Measurements from ENCODE around the gene ZFR.
"Not testable (repeated sequence)": the region's sequence is repeated elsewhere in the genome, so short reads cannot be mapped to it uniquely, and the experiment has no call there.

ZFR gene

DNA sequence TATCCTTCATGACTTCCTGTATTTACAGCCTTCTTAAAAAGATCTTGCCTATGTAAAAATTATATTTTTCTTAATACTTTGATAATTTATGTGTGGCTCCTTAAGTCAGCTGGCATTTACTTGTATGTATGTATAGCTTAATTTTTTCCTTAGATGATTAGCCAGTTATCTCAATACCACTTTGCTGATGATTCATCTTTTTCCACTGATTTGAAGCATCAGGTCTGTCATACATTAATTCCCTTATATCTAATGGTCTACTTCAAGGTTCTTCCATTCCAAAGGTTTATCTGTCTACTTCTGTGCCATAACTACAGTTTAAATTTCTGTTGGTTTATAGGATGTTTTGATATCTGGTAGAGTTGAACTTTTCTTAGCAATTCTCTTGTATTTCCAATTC, 86.9 kb downstream of the ZFR start:
- DNase-seq: no peak

DNA sequence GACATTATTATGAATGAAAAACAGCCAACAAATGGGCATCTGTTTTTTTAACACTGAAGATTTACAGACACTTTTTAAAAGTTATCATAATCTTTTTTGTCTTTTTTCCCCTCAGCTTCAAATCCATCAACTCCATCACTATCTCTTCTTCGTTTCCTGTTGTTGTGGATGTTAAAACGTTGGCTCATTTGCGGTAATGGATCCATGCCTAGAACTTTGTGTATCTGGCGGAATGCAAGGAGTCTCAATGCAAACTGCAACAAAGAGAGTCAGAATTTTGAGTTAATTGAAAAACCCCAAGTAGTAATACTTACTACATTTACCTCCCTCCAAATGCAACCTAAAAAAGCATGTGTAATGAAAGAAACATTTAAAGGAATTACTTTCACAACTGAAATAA, 88.9 kb downstream of the ZFR start:
- no peak for DNase-seq

DNA sequence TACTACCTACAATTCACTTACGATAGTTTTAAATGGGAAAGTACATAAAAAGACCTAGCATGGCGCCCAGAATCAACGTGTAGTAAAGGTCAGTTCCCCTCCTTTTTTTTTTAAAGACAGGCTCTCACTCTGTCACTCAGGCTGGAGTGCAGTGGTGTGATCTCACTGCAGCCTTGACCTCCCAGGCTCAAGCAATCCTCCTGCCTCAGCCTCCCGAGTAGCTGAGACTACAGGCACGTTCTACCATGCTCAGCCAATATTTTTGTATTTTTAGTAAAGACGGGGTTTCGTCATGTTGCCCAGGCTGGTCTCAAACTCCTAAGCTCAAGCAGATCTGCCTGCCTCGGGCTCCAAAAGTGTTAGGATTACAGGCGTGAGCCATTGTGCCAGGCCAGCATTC, 91.1 kb downstream of the ZFR start:
- DNase-seq: no peak

DNA sequence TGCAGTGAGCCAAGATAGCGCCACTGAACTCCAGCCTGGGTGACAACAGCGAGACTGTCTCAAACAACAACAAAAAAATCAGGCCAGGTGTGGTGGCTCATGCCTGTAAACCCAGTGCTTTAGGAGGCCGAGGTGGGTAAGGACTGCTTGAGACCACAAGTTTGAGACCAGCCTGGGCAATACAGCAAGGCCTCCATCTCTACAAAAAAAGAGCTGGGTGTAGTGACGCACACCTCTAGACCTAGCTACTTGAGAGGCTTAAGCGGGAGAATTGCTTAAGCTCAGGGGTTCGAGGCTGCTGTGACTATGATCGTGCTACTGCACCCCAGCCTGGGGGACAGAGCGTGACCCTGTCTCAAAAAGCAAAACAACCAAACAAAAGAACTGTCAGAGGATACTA, 91.9 kb downstream of the ZFR start:
- DNase-seq: no peak

DNA sequence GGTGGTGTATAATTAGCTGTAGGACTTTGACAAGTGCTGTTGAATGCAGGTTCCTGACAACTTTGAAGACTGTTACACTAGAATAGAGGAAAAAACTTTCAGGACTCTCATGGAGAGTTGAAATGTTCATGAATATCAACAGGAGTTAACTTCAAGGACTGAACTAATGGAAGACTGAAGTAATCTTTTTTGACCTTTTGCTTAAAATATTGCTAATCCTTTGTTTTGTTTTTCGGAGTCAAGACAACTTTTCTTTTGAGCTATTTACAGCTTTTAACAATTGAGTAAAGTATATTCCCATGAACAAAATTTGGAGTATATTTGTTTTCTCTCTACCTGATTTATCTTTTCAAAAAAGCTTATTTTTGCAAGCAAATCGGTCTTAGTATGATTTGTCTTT, 97.7 kb downstream of the ZFR start:
- DNase-seq: no peak

DNA sequence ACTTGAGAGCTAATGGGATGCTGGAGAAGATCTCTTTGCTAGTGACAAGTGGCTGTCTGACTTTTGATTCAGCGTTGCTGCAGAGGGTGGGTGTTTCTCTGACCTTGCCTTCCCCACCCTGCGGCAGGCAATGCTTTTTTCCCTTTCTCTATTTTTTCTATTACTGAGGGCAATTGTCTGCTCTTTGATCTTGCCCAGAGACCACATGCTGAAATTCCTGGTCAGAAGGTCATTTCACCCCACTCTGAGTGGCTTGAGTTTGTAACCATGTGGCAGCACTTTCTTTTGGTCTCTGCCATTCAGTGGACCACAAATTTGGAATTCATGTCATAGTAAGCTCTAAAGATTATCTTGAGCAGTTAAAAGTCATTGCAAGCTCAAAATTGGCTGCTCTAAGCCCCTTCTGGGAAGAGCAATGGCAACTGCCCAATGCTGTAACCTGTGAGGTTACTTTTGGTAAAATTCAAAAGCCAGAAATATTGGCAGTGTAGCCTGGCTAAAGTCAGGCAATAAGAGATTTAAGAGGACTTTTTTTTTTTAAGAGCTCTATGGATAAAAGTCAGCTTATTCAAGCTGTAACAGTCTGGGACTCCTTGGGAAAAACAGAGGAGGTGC, 101.4 kb downstream of the ZFR start:
- no peak for DNase-seq

DNA sequence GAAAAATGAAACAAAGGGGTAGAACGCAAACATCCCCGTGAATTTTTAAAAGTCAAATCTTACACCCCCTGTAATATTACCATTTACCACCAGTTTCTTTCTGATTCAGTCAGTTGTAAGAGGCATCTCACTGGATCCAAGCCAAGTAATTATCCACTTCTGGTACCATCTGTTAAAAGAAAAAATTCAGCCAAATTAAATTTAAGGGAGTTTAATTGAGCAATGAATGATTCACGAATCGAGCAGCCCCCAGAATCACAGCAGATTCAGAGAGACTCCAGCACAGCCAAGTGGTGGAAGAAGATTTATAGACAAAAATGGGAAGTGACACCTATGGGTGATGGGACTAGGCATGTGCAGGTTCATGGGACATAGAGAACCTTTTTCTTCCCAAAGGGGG, 101.9 kb downstream of the ZFR start:
- DNase-seq: no peak

DNA sequence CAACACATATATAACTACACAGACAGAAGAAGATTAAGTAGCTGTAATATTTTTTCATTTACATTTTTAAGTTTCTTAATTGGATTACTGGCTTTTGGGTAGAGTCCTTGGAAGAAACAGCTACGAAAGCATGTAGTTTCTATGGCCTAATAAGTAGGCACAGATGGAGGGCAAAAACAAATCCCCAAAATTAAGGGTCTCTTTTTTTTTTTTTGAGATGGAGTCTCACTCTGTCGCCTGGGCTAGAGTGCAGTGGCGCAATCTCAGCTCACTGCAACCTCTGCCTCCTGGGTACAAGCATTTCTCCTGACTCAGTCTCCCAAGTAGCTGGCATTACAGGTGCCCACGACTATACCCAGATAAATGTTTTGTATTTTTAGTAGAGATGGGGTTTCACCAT, 104.7 kb downstream of the ZFR start:
- no peak for DNase-seq

DNA sequence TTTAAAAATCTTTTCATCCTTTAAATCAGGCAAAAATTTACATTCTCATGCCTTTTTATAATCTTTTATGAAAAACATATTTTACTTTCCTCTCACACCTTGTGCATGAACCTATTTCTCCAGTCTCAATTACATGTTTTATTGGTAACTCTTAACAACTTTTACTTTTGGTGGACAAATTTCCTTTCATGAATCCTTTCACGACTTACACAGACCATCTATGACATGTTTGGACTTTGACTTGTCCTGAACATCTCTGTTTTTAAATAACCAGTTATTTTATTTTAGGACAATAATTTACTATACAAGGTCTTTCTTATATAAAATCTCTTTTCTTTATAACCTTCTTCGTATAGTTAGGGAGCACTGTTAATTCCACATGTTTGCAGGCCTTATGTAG, 105.3 kb downstream of the ZFR start:
- DNase-seq: no peak

DNA sequence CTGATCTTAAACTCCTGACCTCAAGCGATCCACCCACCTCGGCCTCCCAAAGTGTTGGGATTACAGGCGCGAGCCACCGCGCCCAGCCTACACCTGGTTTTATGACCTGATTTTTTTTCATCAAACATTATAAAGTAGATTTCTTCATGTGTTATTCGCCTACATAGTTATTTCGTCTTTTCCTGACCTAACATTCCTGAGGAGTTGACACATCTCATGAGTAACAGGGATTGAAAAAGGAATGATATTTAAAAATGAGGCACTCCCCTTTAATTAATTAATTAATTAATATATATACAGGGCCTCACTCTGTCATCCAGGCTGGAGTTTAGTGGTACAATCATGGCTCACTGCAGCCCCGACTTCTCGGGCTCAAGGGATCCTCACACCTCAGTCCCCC, 111.6 kb downstream of the ZFR start:
- no peak for DNase-seq

DNA sequence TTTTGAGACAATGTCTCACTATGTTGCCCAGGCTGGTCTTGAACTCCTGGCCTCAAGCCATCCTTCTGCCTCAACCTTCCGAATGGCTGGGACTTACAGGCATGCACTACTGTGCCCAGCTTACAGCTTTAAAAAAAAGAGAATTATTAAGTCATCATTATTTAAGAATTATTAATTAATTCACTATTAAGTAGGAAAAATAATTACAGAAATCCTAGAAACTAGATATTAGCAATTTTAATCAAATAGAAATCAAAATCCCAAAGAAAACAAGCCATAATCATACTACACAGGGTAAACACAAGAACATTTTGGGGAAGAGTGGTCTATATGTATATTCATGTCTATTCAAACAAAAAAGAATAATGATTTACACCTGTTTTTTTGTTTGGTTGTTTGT, 112.2 kb downstream of the ZFR start:
- DNase-seq: no peak

DNA sequence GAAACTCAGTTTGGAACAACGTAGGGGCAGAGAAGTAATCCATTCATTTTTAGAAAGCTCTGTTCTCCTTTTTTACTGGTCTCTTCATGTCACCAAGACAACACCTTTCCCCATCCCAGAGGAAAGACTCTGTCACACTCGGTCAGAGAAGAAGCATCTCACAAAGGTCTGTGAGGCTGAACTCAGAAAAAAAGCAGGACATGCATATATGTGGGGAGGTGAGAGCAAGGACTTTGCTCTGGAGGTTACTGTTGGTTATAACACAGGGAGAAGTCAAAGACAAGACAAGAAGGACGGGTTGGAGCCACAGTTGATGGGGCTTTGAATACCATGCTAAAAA, 112.6 kb downstream of the ZFR start:
- no peak for DNase-seq

DNA sequence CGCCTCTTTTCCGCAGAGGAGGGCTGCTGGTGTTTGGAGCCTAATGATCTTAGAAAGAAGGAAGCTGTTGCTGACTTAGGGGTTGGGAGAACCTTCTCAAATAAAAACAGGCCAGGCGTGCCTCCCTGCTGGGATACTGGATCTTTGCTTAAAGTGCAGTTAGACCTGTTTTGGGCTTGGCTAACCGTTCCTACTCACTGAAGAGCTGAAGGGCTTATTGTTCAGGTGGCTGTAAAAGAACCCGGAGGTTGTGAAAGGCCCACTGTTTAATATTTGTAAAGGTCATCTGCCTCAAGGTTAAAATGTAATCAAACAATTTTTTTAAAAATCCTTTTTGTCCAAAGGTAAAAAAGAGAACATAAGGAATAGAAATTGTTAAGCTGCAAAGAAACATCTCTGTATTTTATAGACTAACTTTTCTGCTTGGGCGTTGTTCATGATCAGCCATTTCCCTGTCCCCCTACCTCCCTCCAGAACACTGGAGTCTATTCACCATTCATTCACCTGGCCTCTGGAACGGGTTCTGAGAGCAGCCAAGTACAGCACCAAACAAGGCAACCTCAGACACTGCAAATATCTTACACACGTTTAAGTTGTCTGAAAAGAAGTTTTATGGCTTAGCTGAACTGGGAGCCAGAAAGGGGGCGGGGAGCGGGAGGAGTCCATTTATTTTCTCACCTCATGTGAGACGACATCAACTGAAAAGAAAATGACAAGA, 113.2 kb downstream of the ZFR start:
- DNase-seq: no peak

DNA sequence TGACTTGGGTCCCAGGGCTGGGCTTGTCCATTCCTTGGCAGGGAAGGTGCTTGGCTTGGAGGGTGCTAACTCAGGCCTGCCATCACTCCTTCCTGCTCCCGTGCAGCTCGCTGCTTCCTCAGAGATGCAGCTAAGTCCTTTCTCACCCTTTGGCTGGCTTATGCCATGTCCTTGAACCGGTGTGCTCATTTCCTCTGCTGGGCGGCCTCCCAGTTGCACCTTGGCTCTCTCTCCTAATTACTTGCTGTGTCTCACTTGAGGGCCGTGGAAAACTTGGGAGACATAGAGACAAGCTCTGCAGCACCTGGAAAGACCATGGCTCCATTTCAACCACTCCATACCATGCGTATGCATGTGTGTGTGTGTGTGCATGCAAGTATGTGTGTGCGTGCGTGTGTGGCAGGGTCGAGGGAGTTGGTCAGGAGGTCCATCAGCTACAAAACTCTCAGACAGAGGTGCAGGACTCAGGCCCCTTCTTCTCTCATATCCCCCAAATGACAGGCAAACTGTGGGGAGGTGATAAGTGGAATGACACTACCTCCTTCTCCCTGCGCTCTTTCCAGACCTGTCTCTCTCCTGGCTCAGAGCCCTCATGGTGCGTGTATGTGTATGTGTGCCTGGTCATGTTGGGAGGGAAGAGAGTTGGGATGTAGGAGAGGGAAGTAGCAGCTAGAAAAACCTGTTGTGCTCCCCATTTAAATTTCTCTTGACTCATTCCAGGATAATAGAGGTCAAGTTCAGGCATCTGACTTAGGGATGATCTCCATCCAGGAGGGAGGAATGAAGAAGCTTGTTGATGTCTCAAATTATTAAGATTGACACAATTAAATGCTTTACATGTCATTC, 114.2 kb downstream of the ZFR start:
- DNase-seq: no peak

DNA sequence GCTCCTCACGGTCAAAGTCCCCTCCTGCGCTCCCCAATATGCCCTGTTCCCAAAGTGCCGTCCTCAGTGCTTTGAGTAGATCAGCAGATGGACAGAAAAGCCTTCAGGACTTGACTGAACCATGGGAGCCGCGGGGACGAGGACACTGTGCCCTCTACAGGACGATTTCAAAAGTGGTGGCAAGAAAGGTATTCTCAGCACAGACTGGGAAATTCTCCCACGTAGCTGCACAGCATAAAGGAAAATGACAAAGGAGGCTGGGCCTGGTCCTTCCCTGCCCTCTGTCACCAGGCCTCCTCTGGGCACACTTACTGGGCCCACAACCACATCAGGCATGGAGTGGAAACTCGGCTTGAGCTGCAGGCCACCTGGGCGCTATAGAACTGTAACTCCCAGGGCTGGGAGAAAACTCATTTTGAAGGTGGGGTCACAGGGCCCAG, 115.1 kb downstream of the ZFR start:
- DNase-seq: peak; percentile 29

DNA sequence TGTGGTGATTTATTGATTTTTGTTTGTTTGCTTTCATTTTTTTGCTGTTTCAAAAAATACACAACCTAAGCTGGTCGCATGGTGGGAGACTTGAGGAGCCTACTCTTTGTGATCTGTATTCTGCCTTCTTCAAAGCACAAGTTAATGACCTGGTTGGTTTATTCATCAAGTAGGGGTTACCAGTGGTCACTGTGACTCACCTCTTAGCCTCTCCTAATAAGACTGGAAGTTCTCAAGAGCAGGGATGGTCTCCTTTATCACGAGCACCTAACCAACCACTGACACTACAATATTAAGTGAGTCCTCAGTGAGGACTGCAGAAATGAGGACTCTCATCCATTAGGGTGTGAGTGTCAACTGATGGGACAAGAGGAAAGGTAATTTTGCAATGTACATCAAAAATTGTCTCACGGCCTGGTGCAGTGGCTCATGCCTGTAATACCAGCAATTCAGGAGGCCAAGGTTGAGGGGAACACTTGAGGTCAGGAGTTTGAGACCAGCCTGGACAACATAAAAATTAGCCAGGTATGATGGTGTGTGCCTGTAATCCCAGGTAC, 118.2 kb downstream of the ZFR start:
- no peak for DNase-seq

DNA sequence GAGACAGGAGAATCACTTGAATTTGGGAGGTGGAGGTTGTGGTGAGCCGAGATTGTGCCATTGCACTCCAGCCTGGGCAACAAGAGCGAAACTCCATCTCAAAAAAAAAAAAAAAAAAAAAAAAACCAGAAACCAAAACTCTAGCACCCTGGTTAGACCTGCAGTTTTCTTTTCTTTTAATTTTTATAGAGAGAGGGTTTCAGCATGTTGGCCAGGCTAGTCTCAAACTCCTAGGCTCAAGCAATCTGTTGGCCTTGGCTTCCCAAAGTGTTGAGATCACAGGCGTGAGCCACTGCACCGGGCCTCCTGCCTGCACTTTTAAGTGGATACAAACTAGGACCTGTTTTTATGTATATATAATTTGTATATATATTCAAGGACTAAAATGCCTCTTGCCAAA, 118.9 kb downstream of the ZFR start:
- DNase-seq: no peak

DNA sequence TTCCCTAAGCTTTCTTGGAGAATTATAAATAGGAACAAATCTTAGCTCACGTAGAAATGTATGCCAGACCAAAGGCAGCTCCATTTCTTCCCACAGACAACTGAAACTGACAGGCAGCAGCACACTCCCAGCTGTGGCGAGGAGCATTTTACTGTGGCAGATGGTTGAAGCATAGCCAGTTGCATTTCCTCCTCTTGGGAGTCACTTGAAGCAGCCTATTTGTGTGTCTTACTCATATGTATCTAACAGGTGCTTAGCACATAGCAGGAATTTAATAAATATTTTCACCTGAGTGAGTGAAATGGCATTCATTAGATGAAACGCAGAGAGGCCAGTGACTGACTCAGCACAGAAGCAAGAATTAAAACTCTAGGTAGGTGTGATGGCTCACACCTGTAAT, 119.5 kb downstream of the ZFR start:
- no peak for DNase-seq

DNA sequence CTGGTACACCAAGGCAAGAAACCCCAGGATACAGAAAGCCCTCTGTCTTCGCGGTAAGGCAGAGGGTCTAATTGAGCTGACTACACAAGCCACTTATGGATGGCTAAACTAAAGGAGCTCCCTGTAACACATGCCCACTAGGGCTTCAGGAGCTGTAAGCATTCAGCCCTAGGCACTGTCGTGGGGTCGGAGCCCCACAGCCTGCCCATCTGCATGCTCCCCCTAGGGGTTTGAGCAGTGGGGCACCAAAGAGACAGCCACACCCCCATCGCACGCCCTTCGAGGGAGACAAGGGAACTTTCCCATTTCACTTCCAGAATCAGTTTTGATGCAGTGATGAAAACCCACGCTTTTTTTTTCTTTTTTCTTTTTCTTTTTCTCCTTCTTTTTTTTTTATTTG, 120.8 kb downstream of the ZFR start:
- no peak for DNase-seq

DNA sequence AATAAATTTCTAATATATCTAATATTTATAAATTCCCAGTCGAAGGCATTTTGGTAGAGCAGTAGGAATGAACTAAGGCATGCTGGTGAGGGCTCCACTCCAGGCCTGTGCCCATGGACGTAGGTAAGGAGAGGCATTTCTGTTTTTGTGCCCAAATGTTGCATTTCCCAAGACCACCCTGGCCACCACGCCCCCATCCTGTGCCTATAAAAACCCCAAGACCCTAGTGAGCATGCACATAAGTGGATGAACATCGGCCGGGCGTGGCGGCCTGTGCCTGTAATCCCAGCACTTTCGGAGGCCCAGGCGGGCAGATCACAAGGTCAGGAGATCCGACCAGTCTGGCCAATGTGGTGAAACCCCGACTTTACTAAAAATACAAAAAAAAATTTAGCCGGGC, 121.7 kb downstream of the ZFR start:
- DNase-seq: no peak

DNA sequence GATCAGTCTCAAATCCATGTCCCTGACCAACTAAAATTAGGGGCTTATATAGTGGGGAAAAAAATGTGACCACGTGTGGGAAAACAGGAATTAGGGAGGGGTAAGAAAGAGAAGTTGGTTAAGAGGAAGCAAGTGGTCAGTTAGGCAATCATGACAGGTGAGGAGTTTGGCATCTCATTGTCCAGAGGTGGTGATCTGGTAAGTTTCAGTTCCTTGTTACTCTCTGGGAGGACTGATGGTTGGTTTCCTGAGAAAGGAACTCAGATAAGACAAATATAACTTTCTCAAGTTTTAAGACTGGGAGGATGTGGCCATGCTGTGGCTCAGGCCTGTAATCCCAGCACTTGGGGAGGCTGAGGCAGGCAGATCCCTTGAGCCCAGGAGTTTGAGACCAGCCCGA, 122.8 kb downstream of the ZFR start:
- not testable (repeated sequence) for DNase-seq

DNA sequence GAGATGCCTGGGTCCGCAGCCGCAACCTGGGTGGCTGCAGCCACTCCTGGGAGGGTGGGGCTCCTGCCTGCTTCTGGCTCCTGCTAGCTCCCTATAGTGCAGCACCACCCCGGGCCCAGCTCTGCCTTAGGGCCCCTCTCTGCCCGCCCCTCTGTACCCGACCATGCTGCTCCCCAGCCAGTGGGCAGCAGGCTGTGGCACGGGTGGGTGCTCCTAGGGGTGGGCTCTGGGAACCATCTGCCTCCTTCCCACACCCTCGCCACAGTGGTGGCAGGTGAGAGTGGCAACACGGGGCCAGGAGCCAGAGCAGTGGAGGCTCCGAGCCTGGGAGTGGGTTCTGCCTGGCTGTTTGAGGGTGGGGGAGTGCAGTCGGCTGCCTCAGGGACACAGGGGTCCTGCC, 124.0 kb downstream of the ZFR start:
- no peak for DNase-seq

DNA sequence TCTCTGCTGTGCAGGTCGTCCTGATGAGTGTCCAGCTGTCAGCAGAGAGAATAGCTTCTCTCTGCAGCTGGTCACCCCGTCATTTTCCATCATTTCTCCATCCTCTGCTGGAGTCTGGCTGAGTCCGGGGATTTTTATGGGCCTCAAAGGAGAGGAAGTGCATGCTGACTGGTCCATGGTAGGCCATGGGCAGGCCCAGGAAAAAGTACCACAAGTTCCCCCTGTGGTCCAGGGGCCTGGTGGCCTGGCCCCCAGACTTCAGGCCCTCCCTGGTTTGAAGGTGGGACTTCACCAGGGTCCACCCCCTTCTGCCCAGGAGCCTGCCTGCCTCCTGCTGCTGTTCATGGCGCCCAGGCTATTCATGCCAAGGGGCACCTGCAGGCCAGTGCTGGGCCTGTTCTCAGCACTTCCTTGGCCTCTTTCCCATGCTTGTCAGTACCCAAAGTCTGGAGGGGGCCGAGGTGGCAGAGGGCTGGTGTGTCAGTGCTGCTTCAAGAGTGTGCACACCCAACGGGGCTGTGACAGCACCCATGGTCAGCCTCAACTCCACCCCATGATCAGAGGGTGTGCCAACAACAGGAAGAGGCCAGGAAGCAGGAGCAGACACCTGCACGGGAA, 124.5 kb downstream of the ZFR start:
- DNase-seq: no peak

DNA sequence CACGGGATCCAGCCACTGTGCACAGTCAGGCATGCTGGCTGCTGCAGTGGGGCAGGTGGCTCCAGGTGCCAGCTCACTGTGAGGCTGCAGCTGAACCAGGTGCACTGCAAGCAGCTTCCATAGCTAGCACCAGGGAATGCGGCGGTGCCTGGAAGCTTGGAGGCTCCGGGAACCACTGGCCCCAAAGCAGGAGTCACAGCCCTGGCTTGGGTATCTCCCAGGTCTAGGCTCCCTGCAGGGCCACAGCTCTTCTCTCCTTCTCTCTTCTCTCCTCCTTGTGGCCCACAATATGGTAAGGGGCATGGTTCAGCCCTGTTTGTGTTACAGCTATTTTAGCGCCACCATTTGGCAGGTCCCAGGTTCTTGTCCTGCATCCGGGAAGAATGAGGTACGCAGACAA, 125.1 kb downstream of the ZFR start:
- DNase-seq: no peak
